ENCODE results near the gene TASOR2.

TASOR2 gene

GRCh38 chr10:5684971-5685763 lies 529 bp downstream of the TASOR2 start:
- DNase-seq = peak; percentile 65

GRCh38 chr10:5685764-5686240 lies 1.2 kb downstream of the TASOR2 start:
- no peak for DNase-seq

GRCh38 chr10:5688587-5688986 lies 3.9 kb downstream of the TASOR2 start:
- DNase-seq = no peak

- no peak for DNase-seq
These were observed 7.1 kb downstream of the TASOR2 start for GRCh38 chr10:5691786-5692185.

DNA sequence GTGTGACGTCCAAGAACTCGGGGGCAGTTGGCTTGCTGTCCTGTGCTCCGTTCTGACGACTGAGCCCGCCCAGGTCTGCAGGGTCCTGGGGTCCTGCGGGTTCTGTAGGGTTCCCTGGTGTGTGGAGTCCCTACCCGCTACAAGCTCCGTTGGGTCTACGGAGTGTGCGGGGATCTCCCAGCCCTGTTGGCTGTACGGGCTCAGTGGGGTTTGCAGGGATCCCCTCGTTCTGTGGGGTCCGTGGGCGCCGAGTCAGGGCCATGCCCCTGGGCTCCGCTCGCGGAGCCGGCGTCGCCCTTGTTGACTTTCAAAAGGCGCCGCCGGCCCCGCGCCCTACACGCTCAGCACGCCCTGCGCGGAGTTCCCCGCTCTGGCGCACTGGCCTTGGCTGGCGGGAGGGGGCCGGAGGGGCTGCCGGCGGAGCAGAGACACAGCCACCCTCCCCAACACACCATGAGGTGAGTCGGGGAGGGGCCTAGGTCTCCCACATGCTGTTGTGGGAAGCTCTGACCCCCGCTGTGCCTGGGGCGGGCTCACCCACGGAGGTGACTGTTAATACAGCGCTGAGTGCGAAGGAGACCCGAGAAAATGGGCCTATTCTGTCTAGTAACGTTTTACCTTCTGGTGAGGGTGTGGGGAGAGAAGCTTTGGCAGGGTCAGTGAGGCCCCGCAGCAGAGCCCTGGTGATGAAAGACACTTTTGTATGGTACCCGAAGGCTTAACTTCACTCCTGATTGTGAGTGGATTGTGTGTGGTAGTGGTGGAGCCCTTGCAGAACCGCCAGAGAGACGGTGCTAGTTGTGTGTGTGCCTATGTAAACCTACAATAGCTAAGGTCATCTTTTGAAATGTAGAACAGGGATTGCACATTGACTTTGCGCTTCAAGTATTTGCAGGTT lies 8.1 kb downstream of the TASOR2 start:
- DNase-seq = no peak

- no peak for DNase-seq
These were observed 9.9 kb downstream of the TASOR2 start for GRCh38 chr10:5694573-5694972.

DNA sequence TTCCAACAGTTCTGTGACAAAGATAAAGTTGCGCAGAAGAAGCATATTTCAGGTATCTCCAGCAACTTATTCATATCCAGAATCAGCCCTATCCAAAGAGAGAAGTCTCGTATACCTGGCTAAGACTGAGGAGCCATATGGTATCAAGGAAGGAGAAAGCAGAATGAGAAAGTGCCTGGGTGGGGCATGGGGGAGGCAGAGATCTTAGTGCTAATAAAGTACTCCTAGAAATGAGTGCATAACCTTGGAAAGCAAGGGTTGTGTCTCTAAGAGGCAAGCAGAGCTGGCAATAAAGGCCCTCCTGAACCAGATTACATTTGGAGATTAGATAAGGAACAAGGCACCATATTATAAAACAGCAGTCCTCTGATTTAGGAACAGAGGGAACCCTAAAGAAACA lies 12.7 kb downstream of the TASOR2 start:
- no peak for DNase-seq

DNA sequence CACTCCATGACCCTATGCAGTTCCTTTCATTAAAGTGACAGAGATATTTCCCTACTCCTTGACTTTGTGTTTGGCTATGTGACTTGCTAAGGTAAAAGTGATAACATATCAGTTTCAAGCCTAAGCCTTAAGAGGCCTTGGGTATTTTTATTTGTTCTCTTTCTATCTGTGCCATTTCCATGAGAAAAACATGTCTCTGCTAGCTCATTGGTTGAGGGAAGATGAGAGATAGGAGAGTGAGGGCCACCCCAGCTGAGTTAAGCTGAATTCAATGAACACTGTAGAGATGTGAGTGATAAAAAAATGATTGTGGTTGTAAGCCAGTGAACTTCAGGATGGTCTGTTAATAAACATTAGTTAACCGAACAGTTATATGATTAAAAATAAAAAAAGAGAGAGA lies 13.4 kb downstream of the TASOR2 start:
- DNase-seq = no peak

DNA sequence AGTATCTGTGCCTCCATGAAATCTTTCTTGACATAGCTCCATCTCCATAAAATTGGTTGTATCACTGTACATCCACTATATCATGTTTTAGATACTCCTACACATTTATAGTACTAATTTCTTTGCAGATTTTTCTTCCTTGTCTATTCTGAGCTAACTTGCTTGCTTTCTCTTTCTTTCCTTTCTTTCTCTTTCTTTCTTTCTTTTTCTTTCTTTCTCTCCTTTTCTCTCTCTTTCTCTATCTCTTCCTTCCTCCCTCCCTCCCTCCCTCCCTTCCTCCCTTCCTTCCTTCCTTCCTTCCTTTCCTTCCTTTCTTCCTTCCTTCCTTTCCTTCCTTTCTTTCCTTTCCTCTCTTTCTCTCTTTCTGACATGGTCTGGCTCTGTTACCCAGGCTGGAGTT lies 23.7 kb downstream of the TASOR2 start:
- no peak for DNase-seq

DNA sequence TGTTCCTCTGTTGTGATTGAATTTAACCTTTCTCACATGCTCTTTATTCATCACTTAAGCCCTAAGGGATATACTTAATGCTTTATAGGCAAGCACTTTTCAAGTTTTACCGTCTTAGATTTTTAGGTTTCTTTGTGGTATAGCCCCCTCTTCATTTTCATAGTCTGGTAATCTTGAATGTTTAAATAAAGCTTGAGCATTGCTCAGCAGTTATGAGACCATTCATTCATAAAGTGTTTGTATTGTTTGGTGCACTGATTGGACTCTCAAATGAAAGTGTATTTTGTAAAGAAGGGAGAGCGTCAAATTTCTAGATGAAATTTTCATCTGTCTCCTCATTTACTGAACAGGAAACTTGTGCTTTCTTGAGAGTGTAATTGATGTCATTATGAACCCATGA lies 25.2 kb downstream of the TASOR2 start:
- DNase-seq = no peak

DNA sequence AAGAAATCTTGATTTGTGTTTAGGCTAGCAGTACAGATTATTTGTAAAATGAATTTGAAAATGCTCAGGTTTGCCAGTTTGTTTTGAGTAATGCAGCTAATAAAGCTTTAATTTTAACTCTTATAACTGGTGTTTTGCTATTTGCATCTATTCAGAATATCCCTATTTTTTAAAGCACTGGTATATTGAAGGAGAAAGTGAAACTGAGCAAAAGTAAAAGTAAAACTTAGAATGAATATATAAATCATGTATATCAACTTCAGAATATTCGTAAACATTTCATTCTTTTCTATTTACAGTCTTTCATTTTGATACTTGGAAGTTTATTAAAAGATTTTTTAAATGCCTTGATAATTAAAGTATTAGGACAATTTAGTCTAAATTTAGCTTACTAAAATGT lies 26.2 kb downstream of the TASOR2 start:
- no peak for DNase-seq

GRCh38 chr10:5711642-5712041 lies 27.0 kb downstream of the TASOR2 start:
- no peak for DNase-seq

DNA sequence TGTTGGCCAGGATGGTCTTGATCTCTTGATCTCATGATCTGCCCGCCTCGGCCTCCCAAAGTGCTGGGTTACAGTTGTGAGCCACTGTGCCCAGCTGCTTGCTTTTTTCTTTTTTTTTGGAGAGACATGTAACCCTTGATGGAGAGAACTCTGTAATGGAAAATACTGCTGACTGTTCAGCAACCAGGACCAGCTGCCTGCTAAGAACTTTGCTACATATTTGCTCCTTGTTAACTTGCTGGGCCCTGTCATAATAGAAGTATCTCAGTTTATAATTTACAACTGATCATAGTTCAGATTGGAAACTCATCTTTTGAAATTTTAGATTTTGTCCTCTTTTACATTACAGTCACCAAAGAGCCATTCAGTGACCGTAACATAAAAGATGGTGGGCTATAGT lies 34.9 kb downstream of the TASOR2 start:
- DNase-seq = no peak

DNA sequence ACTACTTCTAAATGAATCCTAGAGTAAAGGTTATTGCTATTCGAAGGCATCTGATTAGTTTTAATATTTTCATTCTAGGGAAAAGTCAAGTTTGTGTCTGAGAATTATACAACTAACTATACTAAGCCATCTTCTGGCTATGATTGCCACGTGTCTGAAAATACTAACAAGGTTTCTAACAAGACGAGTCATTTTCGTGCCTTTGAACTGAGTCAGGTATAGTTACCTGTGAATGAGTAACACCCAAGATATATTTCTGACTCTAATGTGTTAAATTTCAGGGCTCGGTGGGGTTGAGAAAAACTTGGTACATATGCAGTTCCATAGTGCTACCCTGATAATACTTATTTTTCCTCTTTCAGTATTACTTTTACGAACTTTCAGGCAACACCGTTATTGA lies 35.5 kb downstream of the TASOR2 start:
- DNase-seq = no peak

DNA sequence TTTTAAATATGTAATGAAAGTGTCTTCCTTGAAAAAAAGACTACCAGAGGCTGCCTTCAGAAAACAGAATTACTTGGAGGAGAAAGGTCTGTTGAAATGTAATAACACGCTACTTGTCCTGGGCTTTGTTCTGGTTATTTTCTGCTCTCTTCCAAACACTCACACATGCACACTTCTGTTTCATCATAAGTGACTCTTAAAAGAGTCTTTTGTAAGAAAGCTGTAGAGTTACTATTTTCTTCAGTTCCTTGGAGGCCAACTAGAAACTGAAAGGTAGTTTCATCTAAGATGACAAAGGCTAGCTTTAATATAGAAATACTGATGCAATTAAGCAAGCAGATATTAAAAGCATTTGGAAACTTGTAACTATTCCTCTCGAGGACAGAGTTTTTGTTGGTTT lies 39.1 kb downstream of the TASOR2 start:
- no peak for DNase-seq

- DNase-seq = no peak
These were observed 46.1 kb downstream of the TASOR2 start for GRCh38 chr10:5730766-5731165.

- no peak for DNase-seq
These were observed 46.9 kb downstream of the TASOR2 start for GRCh38 chr10:5731559-5731958.

GRCh38 chr10:5732141-5732540 lies 47.5 kb downstream of the TASOR2 start:
- DNase-seq = no peak

Measured in NK-92 treated with Interleukin-12 subunit alpha and Interleukin-12 subunit beta, amount 100 ng/mL, for 24 hours (cell line).